A549 (cell line): Measurements from ENCODE around the gene NOP9.

Experiments
- ATOH8 ChIP-seq: fragments of 250-450 bp; sonication (Bioruptor Pico); IDR thresholded peaks from 2 replicates; pipeline ENCODE4 v1.5.0; 2020; ENCODE audit warnings: low read depth, mild to moderate bottlenecking, moderate library complexity
- BHLHE40 ChIP-seq: IDR thresholded peaks from 2 replicates; pipeline ENCODE4 v1.6.1; 2012; ENCODE audit warnings: low read depth, low read length, inconsistent platforms
- CBX8 ChIP-seq: fragments of 200-600 bp; sonication (generic); IDR thresholded peaks from 2 replicates; pipeline ENCODE4 v1.6.1; 2016
- CEBPB ChIP-seq, 2 experiments: fragments of >200 bp in 1 of 2; sonication (Bioruptor Twin) in 1 of 2; formaldehyde crosslinking in 1 of 2; IDR thresholded peaks; 2 replicates each; pipeline ENCODE4 v1.6.1; 2012 to 2016
- CHD4 ChIP-seq: fragments of 200-600 bp; sonication (generic); IDR thresholded peaks from 2 replicates; pipeline ENCODE4 v1.6.1; 2016; ENCODE audit warnings: antibody characterized with exemption, mild to moderate bottlenecking, borderline replicate concordance
- CTCF ChIP-seq: fragments of >200 bp; sonication (Bioruptor Twin); formaldehyde crosslinking; IDR thresholded peaks from 3 replicates; pipeline ENCODE4 v1.5.1; 2016
- EHMT2 ChIP-seq: fragments of 200-600 bp; sonication (generic); IDR thresholded peaks from 2 replicates; pipeline ENCODE4 v1.6.1; 2016; ENCODE audit warnings: antibody characterized with exemption, low read depth, mild to moderate bottlenecking, moderate library complexity
- ESRRA ChIP-seq: fragments of 150-350 bp; IDR thresholded peaks from 2 replicates; pipeline ENCODE4 v1.6.1; 2014; ENCODE audit warnings: mild to moderate bottlenecking, low read length, borderline replicate concordance
- FOSB ChIP-seq: fragments of 250-450 bp; sonication (Bioruptor Pico); IDR thresholded peaks from 2 replicates; pipeline ENCODE4 v1.5.0; 2020; ENCODE audit warnings: mild to moderate bottlenecking, moderate library complexity
- MAX ChIP-seq: IDR thresholded peaks from 2 replicates; pipeline ENCODE4 v1.6.1; 2012
- POLR2A ChIP-seq: IDR thresholded peaks from 2 replicates; pipeline ENCODE4 v1.6.1; 2012; ENCODE audit warnings: mild to moderate bottlenecking, low read length
- RAD21 ChIP-seq, 2 experiments: fragments of >200 bp in 1 of 2; sonication (Bioruptor Twin) in 1 of 2; formaldehyde crosslinking in 1 of 2; IDR thresholded peaks in 1 of 2; conservative IDR thresholded peaks in 1 of 2; 2 replicates in 1 of 2; 3 replicates in 1 of 2; pipeline ENCODE4 v1.6.1; 2012 to 2018; ENCODE audit warnings: inconsistent platforms in 1 of 2
- TF ChIP-seq, protein P1 (sequence below): fragments of 450-650 bp; IDR thresholded peaks from 2 replicates; pipeline ENCODE4 v1.6.1; 2014; ENCODE audit warnings: antibody characterized with exemption
- TF ChIP-seq, protein P2 (sequence below): fragments of 150-350 bp; IDR thresholded peaks from 2 replicates; pipeline ENCODE4 v1.6.1; 2014; ENCODE audit warnings: low read depth, mild to moderate bottlenecking, low read length

DNA sequence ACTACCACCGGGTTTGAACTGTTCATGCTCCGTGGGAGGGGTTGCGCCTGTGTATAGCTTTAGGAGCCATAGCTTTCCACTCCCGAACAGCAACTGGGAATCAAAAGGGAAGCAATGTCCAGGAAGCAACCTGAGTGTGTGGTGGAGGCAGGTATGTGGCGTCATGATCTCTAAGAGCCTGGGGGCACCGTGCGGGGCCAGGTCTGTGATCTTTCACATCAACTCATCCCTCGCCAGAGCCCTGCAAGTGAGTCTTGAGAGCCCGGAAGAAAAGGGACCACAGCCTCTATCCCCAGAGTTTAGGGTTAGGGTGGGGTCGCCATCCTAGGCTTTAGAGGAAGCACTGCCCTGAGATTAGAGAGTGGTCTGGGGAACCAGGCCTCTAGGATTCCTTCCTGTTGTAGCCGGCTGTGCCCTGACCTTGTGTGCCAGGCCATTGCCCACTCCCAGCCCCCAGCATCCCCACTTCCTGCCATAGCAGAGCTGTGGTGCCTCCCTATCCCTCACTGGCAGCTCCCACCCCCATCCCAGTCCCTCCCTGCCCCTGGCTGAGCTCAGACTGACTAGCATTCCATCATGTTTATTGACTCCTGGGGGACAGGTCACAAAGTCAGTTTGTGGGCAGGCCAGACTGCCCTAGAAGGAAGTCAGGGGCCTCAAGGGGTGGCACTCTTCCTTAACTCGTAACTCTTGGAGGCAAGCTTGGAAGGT, 36.0 kb downstream of the NOP9 start:
- TF ChIP-seq, protein P1, sequence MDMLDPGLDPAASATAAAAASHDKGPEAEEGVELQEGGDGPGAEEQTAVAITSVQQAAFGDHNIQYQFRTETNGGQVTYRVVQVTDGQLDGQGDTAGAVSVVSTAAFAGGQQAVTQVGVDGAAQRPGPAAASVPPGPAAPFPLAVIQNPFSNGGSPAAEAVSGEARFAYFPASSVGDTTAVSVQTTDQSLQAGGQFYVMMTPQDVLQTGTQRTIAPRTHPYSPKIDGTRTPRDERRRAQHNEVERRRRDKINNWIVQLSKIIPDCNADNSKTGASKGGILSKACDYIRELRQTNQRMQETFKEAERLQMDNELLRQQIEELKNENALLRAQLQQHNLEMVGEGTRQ = no peak
- no peak for TF ChIP-seq MAX
- TF ChIP-seq CHD4 = no peak
- TF ChIP-seq CTCF = no peak
- TF ChIP-seq CEBPB (IDR thresholded peaks at IDR 0.05) = no peak
- TF ChIP-seq RAD21 (conservative IDR thresholded peaks at IDR 0.05 in 1 of 2, IDR thresholded peaks at IDR 0.05 in 1 of 2) = no peak
- no peak for TF ChIP-seq ESRRA
- no peak for TF ChIP-seq POLR2A
- TF ChIP-seq BHLHE40 = no peak
- TF ChIP-seq, protein P2, sequence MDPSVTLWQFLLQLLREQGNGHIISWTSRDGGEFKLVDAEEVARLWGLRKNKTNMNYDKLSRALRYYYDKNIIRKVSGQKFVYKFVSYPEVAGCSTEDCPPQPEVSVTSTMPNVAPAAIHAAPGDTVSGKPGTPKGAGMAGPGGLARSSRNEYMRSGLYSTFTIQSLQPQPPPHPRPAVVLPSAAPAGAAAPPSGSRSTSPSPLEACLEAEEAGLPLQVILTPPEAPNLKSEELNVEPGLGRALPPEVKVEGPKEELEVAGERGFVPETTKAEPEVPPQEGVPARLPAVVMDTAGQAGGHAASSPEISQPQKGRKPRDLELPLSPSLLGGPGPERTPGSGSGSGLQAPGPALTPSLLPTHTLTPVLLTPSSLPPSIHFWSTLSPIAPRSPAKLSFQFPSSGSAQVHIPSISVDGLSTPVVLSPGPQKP = no peak
- no peak for TF ChIP-seq ATOH8 (CRISPR knock-in tag)
- no peak for TF ChIP-seq EHMT2
- no peak for TF ChIP-seq CBX8
- no peak for TF ChIP-seq FOSB (CRISPR knock-in tag)
